OCI-LY1 (cell line): ENCODE results near the gene CDK16.

Experiments used
- CTCF ChIP-seq: fragments of 200-600 bp; sonication (generic), shearing (Covaris generic); IDR thresholded peaks from 2 replicates; pipeline ENCODE4 v1.5.1; 2017; ENCODE audit warnings: mild to moderate bottlenecking, antibody characterized with exemption, low read length, moderate library complexity, mixed read lengths
- EZH2 ChIP-seq: fragments of 200-600 bp; sonication (generic), shearing (Covaris generic); IDR thresholded peaks from 2 replicates; pipeline ENCODE4 v1.8.0; 2017; ENCODE audit warnings: borderline replicate concordance, mixed run types, mild to moderate bottlenecking, antibody characterized with exemption, low read length, moderate library complexity, mixed read lengths

GRCh38 chrX:47228550-47229270 lies 10.2 kb downstream of the CDK16 start:
- no peak for TF ChIP-seq CTCF
- TF ChIP-seq EZH2: no peak
